IPS DF 4.7 (cell line): Measurements from ENCODE around the gene ZNF385B.
"Not testable (repeated sequence)": the region's sequence is repeated elsewhere in the genome, so short reads cannot be mapped to it uniquely, and the experiment has no call there.

ENCODE experiments used
- DNase-seq: peaks from one replicate; pipeline ENCODE4 v3.0.0-alpha.2; 2013; ENCODE audit warnings: low spot score; ENCODE audit errors: extremely low read depth

The ZNF385B gene

GRCh38 chr2:179636100-179636980 lies 225.1 kb downstream of the ZNF385B start:
- no peak for DNase-seq

- DNase-seq = not testable (repeated sequence)
Measured at GRCh38 chr2:179631769-179632385, 229.5 kb downstream of the ZNF385B start.

DNA sequence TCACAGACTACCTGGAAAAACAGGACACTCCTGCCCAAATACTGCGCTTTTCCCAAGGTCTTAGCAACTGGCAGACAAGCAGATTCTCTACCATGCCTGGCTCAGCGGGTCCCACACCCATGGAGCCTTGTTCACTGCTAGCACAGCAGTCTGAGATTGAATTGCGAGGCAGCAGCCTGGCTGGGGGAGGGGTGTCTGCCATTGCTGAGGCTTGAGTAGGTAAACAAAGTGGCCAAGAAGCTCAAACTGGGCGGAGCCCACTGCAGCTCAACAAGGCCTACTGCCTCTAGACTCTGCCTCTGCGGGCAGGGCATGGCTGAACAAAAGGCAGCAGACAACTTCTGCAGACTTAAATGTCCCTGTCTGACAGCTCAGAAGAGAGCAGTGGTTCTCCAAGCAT lies 231.6 kb downstream of the ZNF385B start:
- DNase-seq = not testable (repeated sequence)

DNA sequence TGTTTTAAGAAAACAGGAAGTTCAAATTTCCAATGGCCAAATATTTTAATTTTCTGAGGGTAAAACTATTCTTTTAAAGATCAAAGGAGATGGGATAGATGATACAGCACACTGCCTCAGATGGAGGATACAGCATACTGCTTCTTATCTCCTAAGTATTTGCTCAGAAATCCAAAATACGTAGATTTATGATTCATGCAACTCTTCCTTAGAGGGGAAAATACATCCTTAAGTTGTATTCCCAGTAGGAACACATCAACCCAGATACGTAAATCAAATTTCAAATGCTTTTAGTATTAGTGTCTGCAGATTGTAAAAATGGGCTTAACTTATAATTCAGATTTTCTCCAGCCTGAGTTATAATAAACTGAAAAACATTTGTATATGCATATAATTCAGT lies 235.2 kb downstream of the ZNF385B start:
- DNase-seq = no peak

GRCh38 chr2:179622635-179623300 lies 238.6 kb downstream of the ZNF385B start:
- DNase-seq = no peak

DNA sequence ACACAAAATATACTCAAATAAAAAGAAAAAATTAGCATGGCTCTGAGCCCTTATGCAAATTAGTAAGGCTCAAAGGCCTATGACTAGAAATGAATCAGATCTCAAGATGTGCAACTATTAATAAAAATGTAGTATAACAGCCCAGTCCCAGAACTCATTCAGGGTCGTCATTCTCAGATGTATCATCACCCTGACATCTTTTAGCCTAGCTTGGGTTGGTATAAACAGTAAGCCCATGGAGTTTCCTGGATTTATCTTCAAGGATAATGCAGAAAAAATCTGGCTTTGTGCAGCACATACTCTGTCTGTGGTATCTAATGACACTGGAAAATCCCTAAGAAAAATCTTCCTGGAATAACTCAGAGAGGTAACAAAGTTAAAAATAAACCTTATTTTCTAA lies 239.3 kb downstream of the ZNF385B start:
- no peak for DNase-seq

- DNase-seq = no peak
Measured at GRCh38 chr2:179619947-179620467, 241.4 kb downstream of the ZNF385B start.

- no peak for DNase-seq
Measured at GRCh38 chr2:179614121-179614520, 247.3 kb downstream of the ZNF385B start.

- no peak for DNase-seq
Measured at GRCh38 chr2:179613701-179614100, 247.7 kb downstream of the ZNF385B start.

DNA sequence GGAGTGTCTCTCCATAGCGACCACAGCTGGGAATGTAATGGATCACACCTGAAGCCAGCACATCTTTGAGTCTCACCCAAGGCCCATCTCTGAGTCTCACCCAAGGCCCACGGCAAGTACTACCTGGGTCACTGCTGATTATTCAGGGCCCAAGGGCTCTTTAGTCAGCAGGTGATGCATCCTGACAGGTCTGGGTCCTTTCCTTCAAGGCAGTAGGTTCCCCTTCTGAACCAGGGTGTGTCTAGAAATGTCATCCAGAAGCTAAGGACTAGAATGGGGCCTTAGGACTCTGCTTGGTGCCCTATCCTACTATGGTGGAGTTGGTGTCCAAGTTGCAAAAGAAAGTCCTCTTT lies 248.1 kb downstream of the ZNF385B start:
- no peak for DNase-seq

DNA sequence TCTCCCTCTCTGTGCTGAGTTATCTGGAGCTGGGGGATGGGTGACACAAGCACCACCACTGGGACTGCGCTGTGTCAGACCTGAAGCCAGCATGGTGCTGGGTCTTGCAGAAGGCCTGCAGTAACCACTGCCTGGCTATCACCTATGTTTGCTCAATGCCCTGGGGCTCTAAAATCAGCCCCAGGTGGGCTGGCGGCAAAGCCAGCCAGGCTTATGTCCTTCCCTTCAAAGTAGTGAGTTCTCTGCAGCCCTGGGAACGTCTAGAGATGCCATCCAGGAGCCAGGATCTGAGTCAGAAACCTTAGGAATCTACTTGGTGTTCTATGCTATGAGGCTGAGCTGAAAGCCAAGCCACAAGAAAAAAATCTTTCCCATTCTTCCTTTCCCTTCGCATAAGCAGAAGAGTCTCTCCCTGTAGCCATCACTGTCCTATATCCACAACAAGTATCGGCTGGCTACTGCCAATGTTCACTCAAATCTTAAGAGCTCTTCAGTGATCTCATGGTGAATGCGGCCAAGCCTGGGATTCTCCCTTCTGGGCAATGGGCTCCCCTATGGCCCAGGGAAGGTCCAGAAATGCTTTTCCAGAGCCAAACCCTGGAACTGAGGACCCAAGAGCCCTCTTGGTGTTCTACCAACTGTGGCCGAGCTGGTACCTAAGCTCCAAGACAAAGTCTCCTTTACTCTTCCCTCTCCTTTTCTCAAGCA lies 248.7 kb downstream of the ZNF385B start:
- no peak for DNase-seq

GRCh38 chr2:179612108-179612507 lies 249.3 kb downstream of the ZNF385B start:
- DNase-seq = no peak

- no peak for DNase-seq
Measured at GRCh38 chr2:179606141-179606540, 255.3 kb downstream of the ZNF385B start.

DNA sequence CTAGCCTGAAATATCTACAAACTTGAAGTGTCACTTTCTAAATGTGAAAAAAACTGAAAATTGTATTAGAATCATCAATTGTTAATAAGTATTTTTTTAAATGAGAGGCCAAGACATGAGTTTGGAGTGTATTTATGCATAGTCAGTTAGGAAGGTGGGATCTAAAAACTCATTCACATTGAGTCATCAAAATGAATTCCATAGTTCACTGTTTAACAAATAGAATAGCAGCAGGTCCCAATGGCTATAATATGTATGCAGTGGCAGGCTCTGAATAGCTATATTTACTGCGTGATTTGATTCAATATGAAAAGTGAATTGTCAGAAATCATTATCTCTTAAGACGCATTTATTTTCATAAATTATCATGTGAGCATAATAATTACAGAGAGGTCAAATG lies 256.1 kb downstream of the ZNF385B start:
- DNase-seq = no peak

DNA sequence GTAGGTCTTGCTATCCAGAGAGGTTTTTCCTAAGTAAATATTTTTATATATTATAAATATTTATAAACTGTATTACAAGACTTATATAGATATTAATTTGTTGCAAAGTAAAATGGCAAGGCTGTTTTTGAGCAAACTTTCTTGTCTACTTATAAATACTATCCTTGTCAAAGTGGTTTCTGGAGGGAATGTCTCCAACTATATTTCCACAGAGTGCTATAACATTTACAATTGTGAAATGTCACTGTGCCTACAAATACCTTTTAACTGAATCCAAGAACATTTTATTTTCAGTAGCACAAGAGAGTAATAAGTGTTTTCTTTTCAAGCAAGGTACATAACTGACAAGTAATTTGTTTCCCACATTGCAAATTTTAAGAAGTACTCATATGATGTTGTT lies 256.8 kb downstream of the ZNF385B start:
- no peak for DNase-seq

GRCh38 chr2:179602452-179602851 lies 259.0 kb downstream of the ZNF385B start:
- DNase-seq = no peak

DNA sequence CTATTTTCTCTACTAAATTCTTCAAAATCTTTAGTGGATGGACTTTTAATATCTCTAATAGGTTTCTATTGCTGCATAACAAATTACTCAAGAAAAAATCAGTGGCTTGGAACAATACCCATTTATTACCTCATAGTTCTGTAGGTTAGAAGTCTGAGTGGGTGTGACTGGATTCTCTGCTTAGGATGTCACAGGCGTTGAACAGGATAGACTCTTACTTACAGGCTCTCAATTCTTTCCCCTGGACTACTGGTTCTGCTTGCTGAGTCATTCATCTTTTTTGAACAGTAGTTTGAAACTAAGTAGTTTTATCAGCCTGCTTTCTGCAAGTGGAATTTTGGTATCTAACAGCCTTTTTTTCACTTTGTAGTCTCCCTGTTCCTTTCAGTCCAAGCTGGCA lies 265.4 kb downstream of the ZNF385B start:
- no peak for DNase-seq

DNA sequence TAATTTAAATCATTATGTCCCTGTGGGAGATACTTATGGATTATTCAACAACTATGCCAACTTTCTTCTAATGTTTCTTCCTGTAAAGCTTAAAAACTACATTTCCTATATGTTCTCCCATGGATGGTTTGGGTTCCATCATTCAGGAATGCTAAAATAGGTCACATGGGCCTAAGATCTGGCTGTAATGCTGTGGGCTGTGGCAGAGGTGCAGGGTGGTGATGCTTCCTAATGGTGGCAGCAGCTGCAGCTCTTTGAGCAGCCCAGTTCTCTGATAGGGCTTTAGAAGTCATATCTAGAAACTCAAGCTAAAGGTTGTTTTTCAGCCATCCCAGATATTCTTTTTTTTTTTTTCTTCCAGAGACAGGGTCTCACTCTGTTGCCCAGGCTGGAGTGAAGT lies 266.1 kb downstream of the ZNF385B start:
- no peak for DNase-seq

DNA sequence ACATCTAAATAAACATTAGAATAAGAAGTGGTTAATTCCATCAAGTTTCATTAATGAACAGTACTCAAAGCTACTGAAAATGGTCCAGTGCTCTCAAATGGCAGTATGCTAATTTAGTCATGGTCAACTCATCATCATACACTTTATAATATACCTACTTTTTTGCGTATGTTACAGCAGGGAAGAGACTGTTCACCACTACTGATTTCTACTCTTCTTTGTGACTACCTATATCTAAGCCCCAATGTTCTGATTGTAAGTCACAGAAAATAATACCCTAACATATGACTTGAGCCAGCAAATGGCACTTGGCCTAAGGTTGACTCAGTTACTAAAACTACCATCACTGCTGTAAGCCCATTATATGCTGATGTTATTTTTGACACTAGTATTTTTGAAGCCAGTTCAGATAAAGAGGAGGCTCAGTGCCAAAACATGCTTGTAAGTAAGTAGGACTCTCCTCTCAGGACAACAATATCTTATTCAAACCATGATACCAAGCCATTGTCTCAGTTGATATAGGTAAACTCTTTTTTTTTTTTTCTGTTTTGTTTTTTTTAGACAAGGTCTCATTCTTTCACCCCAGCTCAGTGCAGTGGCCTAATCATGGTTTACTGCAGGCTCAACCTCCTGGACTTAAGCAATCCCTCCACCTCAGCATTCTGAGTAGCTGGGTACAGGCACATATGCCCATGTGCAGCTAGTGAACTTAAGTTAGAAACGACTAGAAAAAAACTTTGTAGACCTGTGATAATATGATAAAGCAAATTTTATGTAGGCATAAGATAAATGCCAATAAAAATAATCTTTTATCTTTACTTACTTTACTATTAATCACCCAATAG lies 266.9 kb downstream of the ZNF385B start:
- DNase-seq = no peak

DNA sequence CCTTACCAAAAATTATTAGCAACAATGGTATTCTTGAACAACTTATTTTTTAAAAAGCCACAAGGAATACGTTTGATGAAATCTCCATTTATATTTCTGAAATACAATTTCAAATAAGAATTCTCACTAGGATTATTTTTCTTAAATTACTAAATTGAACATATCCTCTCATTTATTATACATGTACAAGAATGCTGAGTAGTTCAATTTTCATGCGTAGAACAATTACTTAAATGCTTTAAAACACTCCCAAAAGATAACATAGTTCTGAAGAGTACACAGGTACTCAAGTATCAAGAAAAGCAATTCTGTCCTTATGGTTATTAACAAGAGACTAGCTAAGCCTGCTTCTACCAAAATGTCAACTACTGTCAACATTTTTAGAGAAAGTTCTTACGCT lies 268.1 kb downstream of the ZNF385B start:
- no peak for DNase-seq
